ENCODE data around the gene KCNK15.
A peak's percentile ranks its signal among the peaks of the same experiment; 100 is the strongest.

The KCNK15 gene

DNA sequence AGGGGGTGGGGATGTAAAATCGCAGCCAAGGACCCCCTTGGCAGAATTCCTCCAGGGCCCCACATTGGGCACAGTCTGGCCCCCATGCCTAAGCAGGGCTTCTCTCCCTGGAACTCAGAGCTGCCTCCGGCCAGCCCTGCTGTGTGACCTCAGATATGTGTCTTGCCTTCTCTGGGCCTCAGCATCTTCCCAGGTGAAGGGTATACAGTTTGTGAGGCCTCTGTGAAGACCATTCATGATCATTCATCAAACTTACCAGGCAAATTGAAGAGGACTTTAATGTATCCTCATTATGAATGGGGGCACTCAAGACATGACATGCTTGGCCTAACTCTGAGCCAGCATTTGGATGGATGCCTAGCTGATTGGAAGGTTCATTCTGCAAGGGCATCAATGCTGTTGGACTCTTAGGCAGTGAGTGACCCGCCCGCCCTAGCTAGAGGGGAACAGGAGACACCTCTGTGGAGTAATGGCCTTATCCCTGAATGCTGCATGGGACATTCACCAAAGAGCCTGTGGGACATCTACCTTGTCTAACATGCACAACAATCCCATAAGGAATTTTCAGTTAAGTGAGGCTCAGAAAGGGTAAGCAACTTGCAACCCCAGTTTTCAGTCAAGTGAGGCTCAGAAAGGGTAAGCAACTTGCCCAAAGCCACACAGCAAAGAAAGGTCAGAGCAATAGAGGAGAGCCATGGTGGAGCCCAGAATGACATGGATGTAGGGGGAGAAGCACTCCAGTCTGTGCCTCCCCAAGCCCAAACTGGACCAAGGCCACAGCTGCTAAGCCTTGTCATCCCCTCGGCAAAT, 30.0 kb upstream of the KCNK15 start:
- H3K4me3 ChIP-seq (ENCODE audit: control insufficient read depth, low read depth, low read length), result no peak overlapping the region
- TF ChIP-seq, protein P1, sequence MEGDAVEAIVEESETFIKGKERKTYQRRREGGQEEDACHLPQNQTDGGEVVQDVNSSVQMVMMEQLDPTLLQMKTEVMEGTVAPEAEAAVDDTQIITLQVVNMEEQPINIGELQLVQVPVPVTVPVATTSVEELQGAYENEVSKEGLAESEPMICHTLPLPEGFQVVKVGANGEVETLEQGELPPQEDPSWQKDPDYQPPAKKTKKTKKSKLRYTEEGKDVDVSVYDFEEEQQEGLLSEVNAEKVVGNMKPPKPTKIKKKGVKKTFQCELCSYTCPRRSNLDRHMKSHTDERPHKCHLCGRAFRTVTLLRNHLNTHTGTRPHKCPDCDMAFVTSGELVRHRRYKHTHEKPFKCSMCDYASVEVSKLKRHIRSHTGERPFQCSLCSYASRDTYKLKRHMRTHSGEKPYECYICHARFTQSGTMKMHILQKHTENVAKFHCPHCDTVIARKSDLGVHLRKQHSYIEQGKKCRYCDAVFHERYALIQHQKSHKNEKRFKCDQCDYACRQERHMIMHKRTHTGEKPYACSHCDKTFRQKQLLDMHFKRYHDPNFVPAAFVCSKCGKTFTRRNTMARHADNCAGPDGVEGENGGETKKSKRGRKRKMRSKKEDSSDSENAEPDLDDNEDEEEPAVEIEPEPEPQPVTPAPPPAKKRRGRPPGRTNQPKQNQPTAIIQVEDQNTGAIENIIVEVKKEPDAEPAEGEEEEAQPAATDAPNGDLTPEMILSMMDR (IDR thresholded peaks at IDR 0.05; ENCODE audit: control insufficient read depth, insufficient read depth, low read depth, low read length, missing control alignments), result no peak
- DNase-seq (ENCODE audit: low read depth), result no peak

DNA sequence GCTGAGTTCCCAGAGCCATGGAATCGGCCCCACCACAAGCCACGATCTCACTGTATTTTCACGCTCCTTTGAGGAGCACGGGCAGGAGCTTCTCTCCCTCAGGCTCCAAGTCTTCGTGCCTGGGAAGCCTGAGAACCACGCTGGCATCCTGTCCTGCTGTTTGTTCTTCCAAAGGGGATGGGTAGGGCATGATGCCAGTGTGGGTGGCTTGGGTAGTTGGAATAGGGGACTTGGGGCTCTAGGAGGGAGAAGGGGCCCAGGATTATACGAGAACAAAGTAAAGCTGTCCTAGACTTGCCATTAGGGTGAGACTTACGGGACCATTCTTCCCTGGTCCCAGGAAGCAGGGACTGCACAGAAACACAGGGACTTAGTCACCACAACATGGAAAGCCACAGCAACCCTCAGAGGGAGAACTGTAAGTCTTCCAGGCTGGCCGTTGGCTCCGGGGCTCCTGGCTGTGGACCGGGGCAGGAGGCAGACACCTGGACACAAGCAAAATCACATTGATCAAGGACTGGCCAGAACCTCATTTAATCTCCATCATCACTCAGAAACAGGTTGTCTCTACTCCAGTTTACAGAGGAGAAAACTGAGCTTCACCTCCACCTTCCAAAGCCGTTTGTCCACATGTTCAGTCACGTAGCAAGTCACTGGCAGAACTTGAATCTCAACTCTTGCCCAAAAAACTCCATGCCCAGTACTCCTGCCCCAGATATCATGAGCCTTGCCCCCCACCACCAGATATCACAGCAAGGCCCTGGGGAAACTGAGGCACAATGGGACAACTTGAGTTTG, 29.2 kb upstream of the KCNK15 start:
- DNase-seq (ENCODE audit: low read depth), result no peak
- TF ChIP-seq, protein P1 (IDR thresholded peaks at IDR 0.05; ENCODE audit: control insufficient read depth, insufficient read depth, low read depth, low read length, missing control alignments), result no peak
- H3K4me3 ChIP-seq (ENCODE audit: control insufficient read depth, low read depth, low read length), result no peak overlapping the region

DNA sequence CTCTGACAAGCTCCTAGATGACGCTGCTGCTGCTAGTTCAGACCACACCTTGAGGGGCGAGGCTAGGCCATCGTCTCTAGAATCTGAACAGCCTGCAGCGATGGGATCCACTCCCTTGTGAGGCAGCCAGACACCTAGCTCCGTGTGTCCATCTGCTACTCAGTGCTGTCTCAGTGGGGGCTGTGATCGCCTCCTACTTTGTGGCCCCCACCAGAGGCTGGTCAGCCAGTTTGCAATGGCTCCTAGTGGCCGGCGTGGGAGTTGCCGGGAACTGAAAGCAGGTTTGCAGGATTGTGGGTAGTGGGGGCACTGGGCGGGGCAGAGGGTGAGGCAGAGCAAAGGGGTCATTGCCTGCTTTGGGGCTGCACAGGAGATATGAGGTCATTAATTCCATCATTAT, 27.7 kb upstream of the KCNK15 start:
- no peak for DNase-seq (ENCODE audit: low read depth)
- no peak overlapping the region for H3K4me3 ChIP-seq (ENCODE audit: control insufficient read depth, low read depth, low read length)
- TF ChIP-seq, protein P1 (IDR thresholded peaks at IDR 0.05; ENCODE audit: control insufficient read depth, insufficient read depth, low read depth, low read length, missing control alignments), result peak; percentile 39

DNA sequence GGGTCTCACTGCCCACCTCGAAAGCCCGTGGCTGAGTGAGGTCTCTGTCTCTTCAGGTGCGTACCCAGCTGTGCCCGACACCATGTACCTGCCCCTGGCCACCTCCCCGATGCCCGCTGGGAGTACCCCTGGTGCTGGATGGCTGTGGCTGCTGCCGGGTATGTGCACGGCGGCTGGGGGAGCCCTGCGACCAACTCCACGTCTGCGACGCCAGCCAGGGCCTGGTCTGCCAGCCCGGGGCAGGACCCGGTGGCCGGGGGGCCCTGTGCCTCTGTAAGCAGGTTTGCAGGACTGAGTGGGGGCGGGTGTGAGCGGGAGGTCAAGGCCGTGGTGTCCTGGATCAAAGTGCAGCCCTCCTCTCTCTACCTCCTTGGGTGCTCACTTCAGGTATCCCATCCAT, 25.8 kb upstream of the KCNK15 start:
- TF ChIP-seq, protein P1 (IDR thresholded peaks at IDR 0.05; ENCODE audit: control insufficient read depth, insufficient read depth, low read depth, low read length, missing control alignments), result no peak
- DNase-seq (ENCODE audit: low read depth), result no peak
- no peak overlapping the region for H3K4me3 ChIP-seq (ENCODE audit: control insufficient read depth, low read depth, low read length)

DNA sequence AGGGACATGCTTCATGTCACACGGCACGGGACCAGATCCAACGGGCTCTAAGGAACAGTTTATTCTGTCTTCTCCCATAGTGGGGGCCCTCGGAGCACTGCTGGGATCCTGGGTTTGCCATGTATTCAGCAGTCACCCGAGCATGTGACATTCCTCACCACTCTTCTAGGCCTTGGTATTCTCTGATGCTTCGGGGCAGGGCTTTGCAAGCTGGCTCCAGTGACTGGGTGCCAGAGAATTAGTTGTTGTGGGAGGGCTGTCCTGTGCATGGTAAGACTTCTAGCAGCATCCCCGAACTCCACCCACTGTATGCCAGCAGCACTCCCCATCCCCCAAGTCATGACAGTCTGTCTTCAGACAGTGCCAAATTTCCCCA, 25.1 kb upstream of the KCNK15 start:
- TF ChIP-seq, protein P1 (IDR thresholded peaks at IDR 0.05; ENCODE audit: control insufficient read depth, insufficient read depth, low read depth, low read length, missing control alignments), result no peak
- DNase-seq (ENCODE audit: low read depth), result no peak
- no peak overlapping the region for H3K4me3 ChIP-seq (ENCODE audit: control insufficient read depth, low read depth, low read length)

DNA sequence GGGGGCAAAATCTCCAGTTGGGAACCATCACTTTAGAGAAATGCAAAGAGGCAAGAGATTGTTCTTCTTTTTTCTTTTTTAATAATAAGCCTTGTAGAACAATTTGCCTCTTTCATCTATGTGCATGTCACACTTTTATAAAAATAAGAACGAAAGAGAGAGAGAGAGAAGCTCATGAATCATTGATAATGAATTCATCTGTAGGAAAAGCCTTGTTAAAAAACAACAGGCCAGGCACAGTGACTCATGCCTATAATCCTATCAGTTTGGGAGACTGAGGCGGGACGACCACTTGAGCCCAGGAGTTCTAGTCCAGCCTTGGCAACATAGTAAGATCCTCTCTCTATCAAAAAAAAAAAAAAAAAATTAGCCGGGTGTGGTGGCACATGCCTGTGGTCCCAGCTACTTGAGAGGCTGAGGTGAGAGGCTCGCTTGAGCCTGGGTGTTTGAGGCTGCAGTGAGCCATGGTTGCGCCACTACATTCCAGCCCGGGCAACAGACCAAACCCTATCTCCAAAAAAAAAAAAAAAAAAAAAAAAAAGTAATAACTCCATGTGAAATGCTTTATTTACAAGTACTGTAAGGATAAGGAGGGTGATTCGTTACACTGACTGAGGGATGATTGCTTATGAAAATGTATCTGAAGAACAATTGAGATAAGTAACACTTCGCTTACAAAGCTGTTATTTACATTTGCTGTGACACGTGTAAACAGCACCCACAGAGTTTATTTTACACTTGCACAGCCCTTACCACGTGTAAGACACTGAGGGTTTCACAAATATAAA, 24.5 kb upstream of the KCNK15 start:
- H3K4me3 ChIP-seq (ENCODE audit: control insufficient read depth, low read depth, low read length), result no peak overlapping the region
- TF ChIP-seq, protein P1 (IDR thresholded peaks at IDR 0.05; ENCODE audit: control insufficient read depth, insufficient read depth, low read depth, low read length, missing control alignments), result no peak
- peak; percentile 90 for DNase-seq (ENCODE audit: low read depth)
